ENCODE measurements around the gene ATG9A. TPM values are rescaled to one million over a fixed set of nuclear protein-coding genes. Genes with fewer than 3 reads are reported as not detected.

Gene ATG9A
- total and polyA plus RNA-seq, 2 donors (not counting 3 experiments of a cell fraction or from before 2014, with no cell fraction given), result 65.5 to 95.0 TPM

DNA sequence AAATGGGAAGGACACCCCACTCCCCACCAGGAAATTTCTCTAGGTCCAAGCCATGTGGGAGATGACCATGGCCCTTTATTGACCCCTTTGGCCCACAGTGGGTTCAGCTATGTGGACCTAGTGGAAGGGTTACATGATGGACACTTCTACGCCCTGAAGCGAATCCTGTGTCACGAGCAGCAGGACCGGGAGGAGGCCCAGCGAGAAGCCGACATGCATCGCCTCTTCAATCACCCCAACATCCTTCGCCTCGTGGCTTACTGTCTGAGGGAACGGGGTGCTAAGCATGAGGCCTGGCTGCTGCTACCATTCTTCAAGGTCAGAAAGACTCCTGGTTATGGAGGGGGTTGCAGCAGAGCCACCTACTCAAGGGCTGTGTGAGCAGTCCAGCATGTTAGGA lies 17.1 kb upstream of the ATG9A start:
- FAIRE-seq (no peak), DNase-seq (ENCODE audit: low read depth, low spot score) (no peak)
- no peak overlapping the region for H3K9ac ChIP-seq (replicated peaks; ENCODE audit: extremely low read depth, insufficient read depth, low read length)
- H3K4me2 ChIP-seq (ENCODE audit: insufficient read depth, low read length), result no peak overlapping the region
- H3K4me1 ChIP-seq (ENCODE audit: control insufficient read depth, extremely low read depth, insufficient read depth, low read length), result peaks cover 31% of the 10 kb centered on the region
- H3K9me1 ChIP-seq (replicated peaks; ENCODE audit: control insufficient read depth, extremely low read depth, insufficient read depth, low read length), result no peaks in the 10 kb centered on the region
- no peaks in the 10 kb centered on the region for H4K20me1 ChIP-seq (replicated peaks; ENCODE audit: control insufficient read depth, extremely low read depth, insufficient read depth, low read length)
- TF ChIP-seq JUN (IDR thresholded peaks at IDR 0.05; ENCODE audit: borderline replicate concordance, insufficient read depth, insufficient read length, low read depth) (no peak), EZH2 (IDR thresholded peaks at IDR 0.05; ENCODE audit: borderline replicate concordance, low read depth, low read length, severe bottlenecking) (no peak), POLR2A (IDR thresholded peaks at IDR 0.05; ENCODE audit: low read depth, low read length) (no peak), POLR2AphosphoS5 (IDR thresholded peaks at IDR 0.05; ENCODE audit: insufficient read depth, low read depth, low read length) (no peak), GATA2 (IDR thresholded peaks at IDR 0.05; ENCODE audit: insufficient read depth, insufficient read length, low read depth, low read length) (no peak), FOS (IDR thresholded peaks at IDR 0.05; ENCODE audit: borderline replicate concordance, insufficient read depth, low read length) (no peak)
- TF ChIP-seq, protein P1, sequence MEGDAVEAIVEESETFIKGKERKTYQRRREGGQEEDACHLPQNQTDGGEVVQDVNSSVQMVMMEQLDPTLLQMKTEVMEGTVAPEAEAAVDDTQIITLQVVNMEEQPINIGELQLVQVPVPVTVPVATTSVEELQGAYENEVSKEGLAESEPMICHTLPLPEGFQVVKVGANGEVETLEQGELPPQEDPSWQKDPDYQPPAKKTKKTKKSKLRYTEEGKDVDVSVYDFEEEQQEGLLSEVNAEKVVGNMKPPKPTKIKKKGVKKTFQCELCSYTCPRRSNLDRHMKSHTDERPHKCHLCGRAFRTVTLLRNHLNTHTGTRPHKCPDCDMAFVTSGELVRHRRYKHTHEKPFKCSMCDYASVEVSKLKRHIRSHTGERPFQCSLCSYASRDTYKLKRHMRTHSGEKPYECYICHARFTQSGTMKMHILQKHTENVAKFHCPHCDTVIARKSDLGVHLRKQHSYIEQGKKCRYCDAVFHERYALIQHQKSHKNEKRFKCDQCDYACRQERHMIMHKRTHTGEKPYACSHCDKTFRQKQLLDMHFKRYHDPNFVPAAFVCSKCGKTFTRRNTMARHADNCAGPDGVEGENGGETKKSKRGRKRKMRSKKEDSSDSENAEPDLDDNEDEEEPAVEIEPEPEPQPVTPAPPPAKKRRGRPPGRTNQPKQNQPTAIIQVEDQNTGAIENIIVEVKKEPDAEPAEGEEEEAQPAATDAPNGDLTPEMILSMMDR (IDR thresholded peaks at IDR 0.05; ENCODE audit: extremely low read depth in 1 of 2, insufficient read depth in 1 of 2, low read depth in 1 of 2, low read length in 2 of 2), result no peak
- TF ChIP-seq, protein P2, sequence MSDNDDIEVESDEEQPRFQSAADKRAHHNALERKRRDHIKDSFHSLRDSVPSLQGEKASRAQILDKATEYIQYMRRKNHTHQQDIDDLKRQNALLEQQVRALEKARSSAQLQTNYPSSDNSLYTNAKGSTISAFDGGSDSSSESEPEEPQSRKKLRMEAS (IDR thresholded peaks at IDR 0.05; ENCODE audit: insufficient read depth, insufficient read length), result no peak
- H3K4me3 ChIP-seq (replicated peaks in 1 of 3; ENCODE audit: insufficient read depth in 1 of 3, low read depth in 1 of 3, low read length in 3 of 3), result no peak overlapping the region
- ChIA-PET POLR2A (no interaction called here), CTCF (no interaction called here)
- H3K27me3 ChIP-seq (ENCODE audit: control insufficient read depth in 2 of 2, insufficient read depth in 2 of 2, low read length in 2 of 2), result no peaks in the 10 kb centered on the region
- H3K27ac ChIP-seq (ENCODE audit: insufficient read depth, low read depth, low read length), result no peak overlapping the region
- H3K9me3 ChIP-seq (replicated peaks; ENCODE audit: control insufficient read depth, insufficient read depth, low read length), result no peaks in the 10 kb centered on the region
- dilution Hi-C loops (cut with MboI; ENCODE audit: extremely low pct_ligation_motif_present, low sequenced_read_pairs), result no loop called here
- H3K36me3 ChIP-seq (ENCODE audit: control insufficient read depth in 2 of 2, extremely low read depth in 1 of 2, insufficient read depth in 2 of 2, low read length in 2 of 2), result peaks cover 2% of the 10 kb centered on the region in 2 experiments
- peaks cover 15% of the 10 kb centered on the region for H3K79me2 ChIP-seq (ENCODE audit: control insufficient read depth, insufficient read depth, low read length)
- BruUV-seq (replicated peaks), result no TSS peak
- intact Hi-C loops (cut with micrococcal nuclease), result no loop called here
- H2AFZ ChIP-seq (ENCODE audit: low read depth, low read length), result no peak overlapping the region

Measured in endothelial cell of umbilical vein (primary cell).